CD14-positive monocyte (primary cell): ENCODE measurements around the gene ITGA6. TPM values are rescaled to one million over a fixed set of nuclear protein-coding genes. Genes with fewer than 3 reads are reported as not detected.

ENCODE experiments used
- DNase-seq, 3 donors: peaks; one replicate each; pipeline ENCODE4 v3.0.0-alpha.2; 2011 to 2022
- H2AFZ ChIP-seq: 2 replicates; pipeline ENCODE4 v1.6.0; 2012; ENCODE audit warnings: mild to moderate bottlenecking, low read depth, low read length, inconsistent platforms; ENCODE audit not compliant: insufficient read depth, poor library complexity, severe bottlenecking
- H3K27ac ChIP-seq, 2 donors: 1 replicate in 1 of 2; 2 replicates in 1 of 2; pipeline ENCODE4 v1.5.1; 2012 to 2013; ENCODE audit warnings: low read length in 2 of 2, control low read depth in 1 of 2, inconsistent platforms in 1 of 2, low read depth in 1 of 2, mild to moderate bottlenecking in 1 of 2
- H3K27me3 ChIP-seq, 2 donors: one replicate each; pipeline versions ENCODE4 v1.6.0 to v1.6.1; 2011 to 2013; ENCODE audit warnings: low read length in 2 of 2; ENCODE audit not compliant: control insufficient read depth in 2 of 2, insufficient read depth in 2 of 2
- H3K36me3 ChIP-seq, 2 donors: replicated peaks in 1 of 2; 1 replicate in 1 of 2; 2 replicates in 1 of 2; pipeline versions ENCODE4 v1.5.1 to v1.6.1; 2012 to 2013; ENCODE audit warnings: low read length in 2 of 2, control low read depth in 1 of 2, inconsistent platforms in 1 of 2, mild to moderate bottlenecking in 1 of 2; ENCODE audit not compliant: insufficient read depth in 2 of 2, control insufficient read depth in 1 of 2
- H3K4me1 ChIP-seq, 2 donors: 1 replicate in 1 of 2; 2 replicates in 1 of 2; pipeline versions ENCODE4 v1.5.1 to v1.6.1; 2012 to 2013; ENCODE audit warnings: low read length in 2 of 2, control low read depth in 1 of 2, inconsistent platforms in 1 of 2, mild to moderate bottlenecking in 1 of 2, moderate library complexity in 1 of 2; ENCODE audit not compliant: insufficient read depth in 2 of 2, control insufficient read depth in 1 of 2
- H3K4me2 ChIP-seq: replicated peaks from 2 replicates; pipeline ENCODE3; 2012; ENCODE audit warnings: low read length, moderate library complexity, mild to moderate bottlenecking; ENCODE audit not compliant: poor library complexity, severe bottlenecking; ENCODE audit errors: extremely low read depth
- H3K4me3 ChIP-seq, 3 experiments: fragments of 200-600 bp in 1 of 3; sonication (generic) in 1 of 3; replicated peaks in 1 of 3; 1 replicate in 2 of 3; 2 replicates in 1 of 3; pipeline ENCODE4 v1.5.1; 2011 to 2013; ENCODE audit warnings: low read length in 3 of 3, mild to moderate bottlenecking in 3 of 3, control low read depth in 2 of 3, low read depth in 2 of 3, inconsistent platforms in 1 of 3, moderate library complexity in 1 of 3
- H3K79me2 ChIP-seq: 2 replicates; pipeline ENCODE4 v1.6.0; 2012; ENCODE audit warnings: mild to moderate bottlenecking, control low read depth, inconsistent platforms, low read length, moderate library complexity; ENCODE audit not compliant: insufficient read depth
- H3K9ac ChIP-seq: 2 replicates; pipeline ENCODE4 v1.6.0; 2017; ENCODE audit warnings: low read length, mild to moderate bottlenecking; ENCODE audit not compliant: insufficient read depth, poor library complexity, severe bottlenecking
- H3K9me3 ChIP-seq, 2 donors: replicated peaks in 1 of 2; 1 replicate in 1 of 2; 2 replicates in 1 of 2; pipeline versions ENCODE4 v1.5.1 to v1.6.1; 2012 to 2013; ENCODE audit warnings: low read length in 2 of 2, control low read depth in 1 of 2; ENCODE audit not compliant: control insufficient read depth in 1 of 2, insufficient read depth in 1 of 2
- H4K20me1 ChIP-seq: 2 replicates; pipeline ENCODE4 v1.6.0; 2012; ENCODE audit warnings: mild to moderate bottlenecking, low read length, control low read depth, moderate library complexity; ENCODE audit not compliant: insufficient read depth
- H3K27ac Mint-ChIP-seq, 7 donors: one replicate each; pipeline ENCODE4 v1.8.0; 2020; ENCODE audit warnings: mild to moderate bottlenecking in 7 of 7, mixed read lengths in 7 of 7, moderate library complexity in 6 of 7, inconsistent platforms in 2 of 7
- H3K27me3 Mint-ChIP-seq, 3 donors: one replicate each; pipeline ENCODE4 v1.8.0; 2021 to 2022; ENCODE audit warnings: low read depth in 3 of 3, mild to moderate bottlenecking in 3 of 3, mixed read lengths in 3 of 3, moderate library complexity in 3 of 3, inconsistent platforms in 1 of 3
- H3K36me3 Mint-ChIP-seq, 2 donors: one replicate each; pipeline ENCODE4 v1.8.0; 2020; ENCODE audit warnings: mixed read lengths in 2 of 2, inconsistent platforms in 1 of 2, mild to moderate bottlenecking in 1 of 2
- H3K4me1 Mint-ChIP-seq: one replicate; pipeline ENCODE4 v1.8.0; 2020; ENCODE audit warnings: mild to moderate bottlenecking, mixed read lengths
- H3K4me3 Mint-ChIP-seq, 2 donors: one replicate each; pipeline ENCODE4 v1.8.0; 2020; ENCODE audit warnings: mild to moderate bottlenecking in 2 of 2, mixed read lengths in 2 of 2, moderate library complexity in 1 of 2
- H3K9me3 Mint-ChIP-seq, 7 donors: one replicate each; pipeline ENCODE4 v1.8.0; 2020 to 2022; ENCODE audit warnings: mixed read lengths in 7 of 7, mild to moderate bottlenecking in 6 of 7, moderate library complexity in 6 of 7, inconsistent platforms in 2 of 7
- CTCF ChIP-seq: fragments of 200-600 bp; IDR thresholded peaks from one replicate; pipeline ENCODE4 v1.8.0; 2022; ENCODE audit warnings: antibody characterized with exemption, mild to moderate bottlenecking
- WGBS: methylation state at CpG from one replicate; pipeline ENCODE4 v1.1.5; 2013; ENCODE audit warnings: missing lambda C conversion rate; ENCODE audit not compliant: insufficient coverage; 5-methylcytosine and 5-hydroxymethylcytosine counted together
- intact Hi-C, 2 donors: fragments of 100-400 bp; cut with micrococcal nuclease; formaldehyde crosslinking; loops; one replicate each; pipeline versions ENCODE4 v1.15.0 to v1.15.1; 2023
- polyA plus RNA-seq, 3 donors: library from polyadenylated mRNA; depleted of rRNA in 1 of 3; unstranded in 2 of 3; stranded (reverse) in 1 of 3; fragments of 300-500 nt in 2 of 3; fragments of >200 nt in 1 of 3; fragmentation: Illumina TruSeq in 2 of 3; gene quantifications; 1 replicate in 2 of 3; 2 replicates in 1 of 3; pipeline ENCODE4 v1.2.3, GENCODE V29; 2012 to 2021

Gene ITGA6
- polyA plus RNA-seq, 3 donors, result 0.01 to 0.36 (median 0.20) TPM

GRCh38 chr2:172445851-172446250 is 18.5 kb downstream of the ITGA6 start:
- Histone ChIP-seq H3K9ac (no peak overlapping the region), H3K36me3 (no peaks in the 10 kb centered on the region), H2AFZ (no peak overlapping the region), H3K9me3 (no peaks in the 10 kb centered on the region), H3K27me3 (peaks cover 0 to 12% of the 10 kb centered on the region in 2 donors), H3K79me2 (no peaks in the 10 kb centered on the region), H4K20me1 (no peaks in the 10 kb centered on the region), H3K4me3 (no peak overlapping the region), H3K4me1 (peaks cover 0 to 6% of the 10 kb centered on the region in 2 donors), H3K4me2 (no peak overlapping the region), H3K27ac (no peak overlapping the region)
- TF ChIP-seq CTCF, result no peak
- Mint-ChIP-seq H3K4me3 (peak overlapping the region in 1 of 2 donors; percentile 7), H3K36me3 (no peaks in the 10 kb centered on the region), H3K27me3 (peaks cover 9 to 18% (median 14%) of the 10 kb centered on the region in 3 donors), H3K9me3 (peaks cover 0 to 6% (median 0%) of the 10 kb centered on the region in 7 donors), H3K27ac (no peak overlapping the region), H3K4me1 (peaks cover 8% of the 10 kb centered on the region)
- WGBS, result 88% methylated on average over 1 of the region's 1 CpG
- intact Hi-C loops, result no loop called here
- no peak for DNase-seq

- Mint-ChIP-seq H3K4me1 (peaks cover 14% of the 10 kb centered on the region), H3K4me3 (no peak overlapping the region), H3K27me3 (peaks cover 8 to 17% (median 14%) of the 10 kb centered on the region in 3 donors), H3K9me3 (peaks cover 0 to 6% (median 0%) of the 10 kb centered on the region in 7 donors), H3K36me3 (no peaks in the 10 kb centered on the region), H3K27ac (no peak overlapping the region)
- Histone ChIP-seq H3K4me1 (peaks cover 0 to 12% of the 10 kb centered on the region in 2 donors), H3K4me3 (no peak overlapping the region), H3K9ac (no peak overlapping the region), H3K4me2 (no peak overlapping the region), H3K79me2 (no peaks in the 10 kb centered on the region), H3K27me3 (peaks cover 0 to 8% of the 10 kb centered on the region in 2 donors), H3K9me3 (no peaks in the 10 kb centered on the region), H4K20me1 (no peaks in the 10 kb centered on the region), H3K36me3 (no peaks in the 10 kb centered on the region), H3K27ac (no peak overlapping the region), H2AFZ (no peak overlapping the region)
- DNase-seq, result no peak
- intact Hi-C loops, result no loop called here
- no peak for TF ChIP-seq CTCF
- WGBS, result 0% methylated on average over 1 of the region's 6 CpGs
These were observed 19.2 kb downstream of the ITGA6 start for GRCh38 chr2:172446474-172447063.
